Lung (tissue), 12 donors: Measurements from ENCODE around the gene UGP2. TPM values are rescaled to one million over a fixed set of nuclear protein-coding genes. Genes with fewer than 3 reads are reported as not detected.

Experiments
- ATAC-seq: fragments of 200-7000 bp; cut with Tn5 transposase; one replicate; pipeline ENCODE4 v1.9.1; 2020; ENCODE audit warnings: moderate number of reproducible peaks; ENCODE audit not compliant: insufficient read depth, low FRiP score
- DNase-seq, 3 donors: peaks; one replicate each; pipeline ENCODE4 v3.0.0-alpha.2; 2013 to 2017
- H3K27ac ChIP-seq, 2 donors: one replicate each; pipeline ENCODE4 v1.5.1; 2013; ENCODE audit warnings: mild to moderate bottlenecking in 2 of 2, moderate library complexity in 2 of 2, control low read depth in 1 of 2, inconsistent platforms in 1 of 2, low read depth in 1 of 2, low read length in 1 of 2
- H3K27me3 ChIP-seq, 3 donors: one replicate each; pipeline ENCODE4 v1.5.1; 2013; ENCODE audit warnings: low read length in 2 of 3; ENCODE audit not compliant: control insufficient read depth in 3 of 3, insufficient read depth in 3 of 3
- H3K36me3 ChIP-seq, 4 donors: one replicate each; pipeline ENCODE4 v1.5.1; 2013; ENCODE audit warnings: low read length in 4 of 4, mild to moderate bottlenecking in 1 of 4, moderate library complexity in 1 of 4; ENCODE audit not compliant: control insufficient read depth in 4 of 4, insufficient read depth in 4 of 4
- H3K4me1 ChIP-seq, 5 donors: one replicate each; pipeline ENCODE4 v1.5.1; 2013; ENCODE audit warnings: low read length in 5 of 5, mild to moderate bottlenecking in 2 of 5, moderate library complexity in 1 of 5; ENCODE audit not compliant: control insufficient read depth in 5 of 5, insufficient read depth in 5 of 5
- H3K4me3 ChIP-seq: one replicate; pipeline ENCODE4 v1.5.1; 2013; ENCODE audit warnings: mild to moderate bottlenecking, control low read depth, moderate library complexity
- H3K9ac ChIP-seq, 2 donors: one replicate each; pipeline ENCODE4 v1.5.1; 2013; ENCODE audit warnings: low read length in 2 of 2, control low read depth in 1 of 2; ENCODE audit not compliant: insufficient read depth in 1 of 2
- H3K9me3 ChIP-seq, 4 donors: one replicate each; pipeline ENCODE4 v1.5.1; 2013; ENCODE audit warnings: low read length in 3 of 4, mild to moderate bottlenecking in 1 of 4, moderate library complexity in 1 of 4; ENCODE audit not compliant: control insufficient read depth in 4 of 4, insufficient read depth in 3 of 4
- WGBS, 2 donors: extraction: QIAGEN DNeasy Blood & Tissue Kit; methylation state at CpG; one replicate each; pipeline ENCODE4 v1.1.7; 2013; 5-methylcytosine and 5-hydroxymethylcytosine counted together
- polyA plus RNA-seq, 2 donors: library from polyadenylated mRNA; stranded (reverse); fragments of 200-250 nt; gene quantifications; one replicate each; pipeline ENCODE4 v1.2.1, GENCODE V29; 2013
- total RNA-seq, 2 donors: library from RNA; depleted of rRNA in 1 of 2; stranded (reverse); fragments of >200 nt in 1 of 2; gene quantifications; one replicate each; pipeline ENCODE4 v1.2.1, GENCODE V29; 2014 to 2021
- TF ChIP-seq, protein P1 (sequence below): IDR thresholded peaks from 2 replicates; pipeline ENCODE4 v1.5.1; 2012; ENCODE audit warnings: mild to moderate bottlenecking; ENCODE audit errors: control extremely low read depth, extremely low read depth
- donor health status: control.
- donor health status: control.
- donor health status: Bipolar disorder and iron deficiency.
- donor health status: healthy.
- donor health status: DM: yes; HTN: yes; CAD: no.

Gene UGP2
- total and polyA plus RNA-seq, 4 donors = 59.2 to 156 (median 107) TPM

DNA sequence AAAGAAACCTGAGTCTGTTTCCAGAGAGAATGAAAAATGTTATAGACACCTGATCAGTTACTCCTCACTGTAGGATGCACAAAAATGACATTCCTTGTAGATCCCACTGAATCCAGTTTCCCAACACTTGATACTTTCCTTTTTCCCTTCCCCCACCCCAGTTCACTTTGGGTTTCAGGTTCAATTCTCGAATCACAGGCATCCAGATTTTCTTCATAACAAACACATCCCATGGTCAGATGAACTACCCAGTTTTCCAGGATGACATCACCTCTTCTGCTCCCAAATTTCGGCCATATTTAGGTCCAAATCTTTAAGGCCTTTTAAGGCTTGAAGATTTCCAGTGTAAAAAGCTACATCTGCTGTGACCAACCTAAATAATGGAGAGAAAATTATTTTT is 51.5 kb downstream of the UGP2 start:
- TF ChIP-seq, protein P1, sequence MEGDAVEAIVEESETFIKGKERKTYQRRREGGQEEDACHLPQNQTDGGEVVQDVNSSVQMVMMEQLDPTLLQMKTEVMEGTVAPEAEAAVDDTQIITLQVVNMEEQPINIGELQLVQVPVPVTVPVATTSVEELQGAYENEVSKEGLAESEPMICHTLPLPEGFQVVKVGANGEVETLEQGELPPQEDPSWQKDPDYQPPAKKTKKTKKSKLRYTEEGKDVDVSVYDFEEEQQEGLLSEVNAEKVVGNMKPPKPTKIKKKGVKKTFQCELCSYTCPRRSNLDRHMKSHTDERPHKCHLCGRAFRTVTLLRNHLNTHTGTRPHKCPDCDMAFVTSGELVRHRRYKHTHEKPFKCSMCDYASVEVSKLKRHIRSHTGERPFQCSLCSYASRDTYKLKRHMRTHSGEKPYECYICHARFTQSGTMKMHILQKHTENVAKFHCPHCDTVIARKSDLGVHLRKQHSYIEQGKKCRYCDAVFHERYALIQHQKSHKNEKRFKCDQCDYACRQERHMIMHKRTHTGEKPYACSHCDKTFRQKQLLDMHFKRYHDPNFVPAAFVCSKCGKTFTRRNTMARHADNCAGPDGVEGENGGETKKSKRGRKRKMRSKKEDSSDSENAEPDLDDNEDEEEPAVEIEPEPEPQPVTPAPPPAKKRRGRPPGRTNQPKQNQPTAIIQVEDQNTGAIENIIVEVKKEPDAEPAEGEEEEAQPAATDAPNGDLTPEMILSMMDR = no peak
- Histone ChIP-seq H3K27me3 (no peaks in the 10 kb centered on the region), H3K4me3 (no peak overlapping the region), H3K4me1 (no peaks in the 10 kb centered on the region), H3K36me3 (peaks cover 8 to 44% (median 33%) of the 10 kb centered on the region in 4 donors), H3K27ac (no peak overlapping the region), H3K9ac (no peak overlapping the region), H3K9me3 (no peaks in the 10 kb centered on the region)
- WGBS, 2 donors = 78 to 82% methylated on average over 2 of the region's 2 CpGs
- ATAC-seq (no peak), DNase-seq (no peak)

DNA sequence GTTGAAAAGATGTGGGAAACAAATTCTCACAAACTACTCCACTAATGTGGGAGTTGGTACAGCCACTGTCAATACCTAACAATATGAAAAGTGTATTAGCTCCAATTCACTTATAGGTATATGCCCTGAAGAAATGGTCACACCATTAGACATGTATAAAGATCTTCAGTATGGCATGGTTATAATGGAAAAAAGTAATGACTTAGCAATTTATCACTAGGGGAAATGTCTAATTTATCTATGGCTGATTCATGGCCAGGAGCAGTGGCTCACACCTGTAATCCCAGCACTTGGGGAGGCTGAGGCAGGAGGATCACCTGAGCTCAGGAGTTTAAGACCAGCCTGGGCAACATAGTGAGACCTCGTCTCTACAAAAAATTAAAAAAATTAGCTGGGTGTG is 52.5 kb downstream of the UGP2 start:
- Histone ChIP-seq H3K27ac (no peak overlapping the region), H3K36me3 (peaks cover 5 to 43% (median 31%) of the 10 kb centered on the region in 4 donors), H3K9ac (no peak overlapping the region), H3K9me3 (no peaks in the 10 kb centered on the region), H3K4me3 (no peak overlapping the region), H3K27me3 (no peaks in the 10 kb centered on the region), H3K4me1 (no peaks in the 10 kb centered on the region)
- WGBS, 2 donors = 93 to 100% methylated on average over 1 of the region's 1 CpG
- ATAC-seq (no peak), DNase-seq (no peak)
- TF ChIP-seq, protein P1 = no peak

DNA sequence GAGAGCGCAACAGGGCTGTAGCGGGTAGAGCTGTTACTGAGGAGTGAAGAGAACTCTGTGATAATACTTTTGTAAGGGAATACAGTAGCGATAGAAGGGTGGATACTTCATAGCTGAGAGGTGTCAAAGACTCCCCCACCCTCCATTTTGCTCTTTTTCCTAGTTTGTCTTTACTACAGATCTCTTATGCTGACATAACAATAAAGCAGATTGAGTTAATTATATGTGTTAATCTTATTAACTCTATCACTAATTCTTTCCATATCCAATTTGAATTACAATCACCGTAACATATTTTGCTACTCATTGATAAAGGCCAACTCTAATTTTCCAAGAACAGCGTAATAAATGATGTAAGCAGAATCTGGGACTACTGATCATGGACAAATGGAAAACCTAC is 57.1 kb downstream of the UGP2 start:
- Histone ChIP-seq H3K4me3 (no peak overlapping the region), H3K27me3 (no peaks in the 10 kb centered on the region), H3K9ac (no peak overlapping the region), H3K36me3 (peaks cover 8 to 28% (median 21%) of the 10 kb centered on the region in 4 donors), H3K27ac (no peak overlapping the region), H3K9me3 (peaks cover 0 to 3% (median 1%) of the 10 kb centered on the region in 4 donors), H3K4me1 (peaks cover 0 to 2% (median 0%) of the 10 kb centered on the region in 5 donors)
- 97 to 98% methylated on average over 5 of the region's 5 CpGs for WGBS, 2 donors
- no peak for ATAC-seq
- TF ChIP-seq, protein P1 = no peak
- no peak for DNase-seq

DNA sequence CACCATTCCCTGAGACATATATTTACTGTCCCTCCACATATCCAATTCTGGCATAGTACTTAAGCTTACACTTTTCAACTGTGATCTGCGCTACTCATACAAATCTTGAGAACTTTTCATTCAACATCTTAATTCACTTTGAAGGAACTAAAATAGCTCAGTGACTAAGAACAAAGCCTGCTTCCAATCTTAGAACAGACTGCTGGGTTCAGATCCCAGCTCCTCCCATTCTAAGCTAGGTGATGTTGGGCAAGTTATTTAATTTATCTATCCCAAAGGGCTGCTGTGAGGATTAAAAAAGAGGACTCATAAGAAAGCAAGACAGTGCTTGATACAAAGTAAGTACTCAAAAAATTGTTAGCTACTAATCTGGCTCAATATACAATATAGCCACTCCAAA is 57.9 kb downstream of the UGP2 start:
- DNase-seq (no peak), ATAC-seq (no peak)
- no peaks in the 10 kb centered on the region for H3K27me3 ChIP-seq
- H3K4me1 ChIP-seq = peaks cover 0 to 2% (median 0%) of the 10 kb centered on the region in 5 donors
- no peak overlapping the region for H3K4me3 ChIP-seq
- H3K36me3 ChIP-seq = peaks cover 7 to 26% (median 19%) of the 10 kb centered on the region in 4 donors
- H3K9ac ChIP-seq = no peak overlapping the region
- WGBS, 2 donors = 95 to 97% methylated on average over 1 of the region's 1 CpG
- TF ChIP-seq, protein P1 = no peak
- peaks cover 0 to 3% (median 1%) of the 10 kb centered on the region in 4 donors for H3K9me3 ChIP-seq
- H3K27ac ChIP-seq = peak overlapping the region in 1 of 2 donors; percentile 29
